Sciatic nerve (tissue), 2 donors: Measurements from ENCODE around the gene RPUSD1. TPM values are rescaled to one million over a fixed set of nuclear protein-coding genes. Genes with fewer than 3 reads are reported as not detected.
"Not testable (repeated sequence)": the region's sequence is repeated elsewhere in the genome, so short reads cannot be mapped to it uniquely, and the experiment has no call there.

Source experiments
- ATAC-seq: fragments of 200-7000 bp; cut with Tn5 transposase; one replicate; pipeline ENCODE4 v1.9.1; 2020; ENCODE audit warnings: mild to moderate bottlenecking, moderate library complexity
- DNase-seq: peaks from one replicate; pipeline ENCODE4 v3.0.0-alpha.2; 2020; ENCODE audit warnings: low spot score
- intact Hi-C: fragments of 100-400 bp; cut with DNase I; formaldehyde crosslinking; loops from one replicate; pipeline ENCODE4 v1.14.2; 2022
- total RNA-seq: library from RNA; stranded (reverse); fragmentation: NEBNext Ultra II Directional; extraction: Animal tissue kit (Norgen Biotek cat#: 25700); gene quantifications from one replicate; pipeline ENCODE4 v1.2.1, GENCODE V29; 2021
- donor health status: DM: no; HTN: no; CAD: no.
- donor health status: DM: no; HTN: no; CAD: no.

Gene RPUSD1
- total RNA-seq, 1 donor from 2014 or later, result 11.4 TPM

DNA sequence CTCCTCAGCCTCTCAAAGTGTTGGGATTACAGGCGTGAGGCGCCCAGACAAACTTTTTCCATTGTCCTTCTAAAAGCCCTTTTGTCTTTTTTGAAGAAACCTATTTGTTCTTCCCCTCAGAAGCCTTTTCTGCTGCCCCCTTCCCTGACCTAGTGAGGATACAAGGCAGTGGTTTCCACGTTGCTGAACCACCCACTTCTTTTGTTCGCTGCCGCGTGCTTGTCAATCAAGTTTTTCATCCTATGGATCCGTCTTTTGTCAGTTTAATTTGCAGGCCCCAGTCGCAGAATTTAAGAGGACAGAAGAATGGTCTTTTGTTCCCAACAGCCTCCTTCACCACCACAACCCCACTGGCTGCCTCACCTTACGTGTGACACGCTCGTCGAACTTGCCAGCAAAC, 32.6 kb upstream of the RPUSD1 start:
- no peak for ATAC-seq
- intact Hi-C loops, result no loop called here
- DNase-seq, result no peak

- ATAC-seq, DNase-seq, intact Hi-C loops: not testable (repeated sequence)
Observed at GRCh38 chr16:820044-820408, 31.8 kb upstream of the RPUSD1 start.

DNA sequence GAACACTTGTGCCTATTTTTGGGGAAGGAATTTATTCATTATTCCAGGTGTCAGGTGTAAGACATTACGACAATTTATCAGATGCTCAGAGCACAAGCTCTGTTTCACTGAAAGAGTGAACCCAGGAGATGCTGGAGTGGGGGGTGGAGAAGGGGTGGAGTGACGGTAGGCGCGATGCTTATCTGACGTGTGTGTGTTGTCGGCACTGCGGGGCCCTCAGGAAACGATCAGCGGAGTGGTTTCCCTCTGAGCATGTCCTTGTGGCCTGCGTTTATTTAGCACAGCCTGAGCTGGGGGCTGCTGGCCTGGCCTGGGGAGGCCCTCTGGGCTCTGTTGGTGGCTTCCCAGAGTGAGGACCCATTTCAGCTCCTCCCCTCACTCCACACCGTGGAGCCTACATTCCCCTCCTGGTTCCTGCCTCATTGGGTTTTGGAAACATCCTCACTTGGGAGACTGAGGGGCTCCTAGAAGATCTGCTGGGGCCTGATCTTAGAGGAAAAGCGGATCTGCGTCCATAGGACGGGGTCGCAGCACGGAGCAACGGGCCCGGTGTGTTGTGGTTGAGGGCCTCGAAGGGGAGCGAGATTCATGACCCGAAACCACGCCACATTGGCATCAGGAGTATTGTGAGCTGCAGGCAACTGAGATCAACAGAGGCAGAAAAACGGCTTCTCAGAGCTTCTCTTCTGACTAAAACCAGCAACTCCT, 31.3 kb upstream of the RPUSD1 start:
- no peak for DNase-seq
- no peak for ATAC-seq
- intact Hi-C loops, result no loop called here

DNA sequence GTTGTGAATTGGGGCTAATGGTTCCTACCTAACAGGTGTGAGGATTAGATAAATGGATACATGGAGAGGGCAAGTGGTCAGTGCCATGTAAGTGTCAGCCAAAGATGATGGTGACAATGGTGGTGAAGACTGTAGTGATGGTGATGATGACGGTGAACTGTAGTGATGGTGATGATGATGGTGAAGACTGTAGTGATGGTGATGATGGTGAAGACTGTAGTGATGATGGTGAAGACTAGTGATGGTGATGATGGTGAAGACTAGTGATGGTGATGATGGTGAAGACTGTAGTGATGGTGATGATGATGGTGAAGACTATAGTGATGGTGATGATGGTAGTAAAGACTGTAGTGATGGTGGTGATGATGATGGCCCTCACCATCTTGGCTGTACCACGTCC, 30.4 kb upstream of the RPUSD1 start:
- ATAC-seq, result no peak

GRCh38 chr16:818132-818531, 30.0 kb upstream of the RPUSD1 start:
- ATAC-seq, result no peak
- intact Hi-C loops, result no loop called here

More for the DNA sequence above, 30.4 kb upstream of the RPUSD1 start:
- no peak for DNase-seq
- intact Hi-C loops, result no loop called here

GRCh38 chr16:817001-817906, 29.1 kb upstream of the RPUSD1 start:
- DNase-seq (no peak), ATAC-seq (no peak)
- intact Hi-C loops, result no loop called here

More at GRCh38 chr16:818132-818531, 30.0 kb upstream of the RPUSD1 start:
- no peak for DNase-seq

DNA sequence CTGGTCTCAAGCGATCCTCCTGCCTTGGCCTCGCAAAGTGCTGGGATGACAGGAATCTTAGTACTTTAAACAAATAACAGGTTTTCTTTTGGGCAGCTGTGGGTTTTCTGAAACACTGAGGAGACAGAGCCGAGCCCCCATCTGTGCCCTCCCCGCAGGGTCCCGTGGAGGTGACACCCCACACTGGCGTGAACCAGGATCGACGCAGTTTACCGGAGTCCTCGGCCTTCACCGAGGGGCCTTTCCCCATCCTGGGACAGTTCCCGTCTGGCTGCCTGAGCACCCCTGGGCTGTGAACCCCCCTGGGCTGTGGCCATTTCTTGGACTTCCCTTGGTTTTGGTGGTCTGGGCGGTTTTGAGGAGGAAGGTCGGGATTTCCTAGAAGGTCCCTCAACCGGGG, 27.7 kb upstream of the RPUSD1 start:
- no peak for ATAC-seq
- no peak for DNase-seq
- intact Hi-C loops, result loop anchor here (1.0 kb wide), 1 partner anchor 99 kb away; no protein-coding TSS in a partner anchor

DNA sequence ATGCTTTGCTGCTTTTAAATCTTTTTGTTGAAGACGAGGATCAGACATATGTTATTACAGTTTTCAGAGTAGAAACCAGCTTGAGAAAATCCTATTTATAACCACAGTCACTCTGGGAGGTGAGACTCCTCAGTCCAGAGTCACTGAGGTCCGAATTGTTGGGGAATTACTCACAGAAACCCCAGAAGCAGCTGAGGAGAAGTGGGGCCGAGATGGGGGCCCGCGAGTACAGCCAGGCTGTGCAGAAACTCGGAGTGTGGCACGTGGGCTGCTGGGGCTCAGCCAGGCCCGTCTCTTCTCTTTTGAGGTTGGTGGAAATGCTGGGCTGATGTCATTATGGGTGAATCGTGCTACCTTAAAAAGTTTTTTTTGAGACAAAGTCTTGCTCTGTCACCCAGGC, 26.8 kb upstream of the RPUSD1 start:
- DNase-seq, result no peak
- no peak for ATAC-seq
- intact Hi-C loops, result loop anchor here (1.0 to 5.0 kb wide), 2 partner anchors 100 to 242 kb away; no protein-coding TSS in a partner anchor

DNA sequence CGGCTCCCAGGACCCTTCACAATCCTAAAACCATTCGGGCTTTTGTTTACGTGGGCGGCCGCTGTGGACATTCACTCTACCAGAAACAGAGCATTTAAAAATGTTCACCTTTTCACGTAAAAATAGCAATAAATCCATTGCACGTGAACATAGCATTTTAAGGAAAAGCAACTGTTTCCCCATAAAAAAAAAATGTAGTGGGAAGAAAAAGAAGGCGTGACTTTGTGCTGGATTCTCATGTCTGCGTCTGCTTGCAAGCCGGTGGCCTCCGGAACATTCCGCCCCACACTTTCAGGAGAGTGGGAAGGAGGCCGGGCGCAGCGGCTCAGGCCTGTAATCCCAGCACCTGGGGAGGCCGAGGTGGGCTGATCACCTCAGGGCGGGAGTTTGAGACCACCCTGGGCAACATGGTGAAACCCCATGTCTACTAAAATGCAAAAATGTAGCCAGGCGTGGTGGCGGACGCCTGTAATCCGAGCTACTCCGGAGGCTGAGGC, 25.8 kb upstream of the RPUSD1 start:
- no peak for ATAC-seq
- intact Hi-C loops, result loop anchor here (5.0 kb wide), 1 partner anchor 243 kb away; no protein-coding TSS in a partner anchor
- no peak for DNase-seq

DNA sequence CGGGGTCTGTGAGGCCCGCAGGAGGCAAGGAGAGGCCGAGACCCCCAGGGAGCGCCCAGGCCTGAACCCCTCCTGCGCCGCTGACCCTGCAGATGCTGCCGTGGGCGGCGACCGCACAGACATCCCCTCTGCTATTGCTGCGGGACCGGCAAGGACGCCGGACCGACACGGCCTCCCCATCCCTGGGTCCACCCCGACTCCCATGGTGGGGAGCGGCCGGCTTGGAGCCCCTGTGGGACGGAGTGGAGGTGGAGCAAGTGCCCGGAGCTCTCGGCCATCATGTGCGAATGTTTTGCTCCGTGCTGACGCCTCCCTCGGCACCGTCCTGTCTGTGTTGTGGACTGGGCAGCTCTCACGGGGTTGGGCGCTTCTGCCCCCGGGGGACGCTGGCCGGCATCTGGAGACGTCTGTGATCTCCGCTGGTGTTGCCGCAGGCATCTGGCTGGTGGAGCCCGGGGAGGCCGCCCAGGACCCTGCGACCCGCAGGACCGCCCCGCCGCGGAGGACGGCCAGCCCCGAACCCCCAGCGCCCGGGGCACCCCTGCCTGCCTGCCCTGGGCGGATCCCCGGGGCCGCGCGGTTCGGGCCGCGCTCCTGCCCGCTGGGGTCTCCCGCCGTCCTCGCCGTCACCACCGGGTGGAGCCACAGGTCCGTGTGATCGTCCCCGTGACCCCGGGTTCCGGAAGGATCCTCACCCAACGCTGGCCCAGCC, 25.2 kb upstream of the RPUSD1 start:
- ATAC-seq (peak; percentile 84), DNase-seq (peak; percentile 78)
- intact Hi-C loops, result loop anchor here (5.0 kb wide), 1 partner anchor 244 kb away; no protein-coding TSS in a partner anchor

- DNase-seq, result no peak
- intact Hi-C loops, result no loop called here
- ATAC-seq, result no peak
Observed at GRCh38 chr16:808085-808386, 19.9 kb upstream of the RPUSD1 start.

DNA sequence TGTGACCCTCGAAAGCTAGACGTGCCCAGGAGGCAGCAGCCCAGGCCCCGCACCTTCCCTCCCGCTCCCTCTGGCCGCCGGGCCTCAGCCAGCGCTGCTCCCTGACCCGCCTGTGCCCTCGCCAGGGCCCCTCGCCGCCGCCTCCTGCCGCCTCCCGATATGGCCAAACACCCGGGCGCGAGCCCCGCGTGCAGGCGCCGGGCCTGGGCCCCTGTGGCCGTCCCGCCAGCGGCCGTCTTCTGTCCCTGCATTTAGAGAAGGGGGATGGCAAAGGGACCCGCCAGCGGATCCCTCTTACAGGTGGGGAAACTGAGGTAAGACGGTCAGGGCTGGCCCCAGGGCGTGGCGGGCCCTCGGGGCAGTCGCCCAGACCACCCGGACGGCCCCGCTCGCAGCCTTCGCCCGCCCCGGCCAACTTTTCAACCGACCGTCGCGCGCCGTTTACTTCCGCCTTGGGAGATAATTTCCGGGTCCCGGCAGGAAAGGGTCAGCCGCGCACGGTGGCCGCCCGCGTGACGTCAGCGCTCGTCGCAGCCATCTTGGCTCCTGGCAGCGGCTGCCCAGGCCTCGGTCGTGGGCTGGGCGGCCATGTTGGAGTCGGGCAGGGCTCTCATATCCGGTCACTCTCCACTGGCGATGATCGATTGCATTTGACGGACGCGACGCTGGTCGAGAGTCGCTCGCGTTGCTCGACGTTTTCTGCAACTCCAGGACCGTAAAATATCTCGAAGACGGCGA, 19.3 kb upstream of the RPUSD1 start:
- intact Hi-C loops, result no loop called here
- ATAC-seq, result peak; percentile 99
- DNase-seq, result peak; percentile 97

- DNase-seq (no peak), ATAC-seq (no peak)
- intact Hi-C loops, result no loop called here
Observed at GRCh38 chr16:805474-805873, 17.3 kb upstream of the RPUSD1 start.

GRCh38 chr16:804193-805048, 16.2 kb upstream of the RPUSD1 start:
- ATAC-seq (no peak), DNase-seq (no peak)
- intact Hi-C loops, result loop anchor here (5.0 kb wide), 1 partner anchor 963 kb away; no protein-coding TSS in a partner anchor

GRCh38 chr16:803754-804080, 15.5 kb upstream of the RPUSD1 start:
- intact Hi-C loops, result loop anchor here (5.0 kb wide), 1 partner anchor 964 kb away; no protein-coding TSS in a partner anchor
- DNase-seq, result no peak
- no peak for ATAC-seq

DNA sequence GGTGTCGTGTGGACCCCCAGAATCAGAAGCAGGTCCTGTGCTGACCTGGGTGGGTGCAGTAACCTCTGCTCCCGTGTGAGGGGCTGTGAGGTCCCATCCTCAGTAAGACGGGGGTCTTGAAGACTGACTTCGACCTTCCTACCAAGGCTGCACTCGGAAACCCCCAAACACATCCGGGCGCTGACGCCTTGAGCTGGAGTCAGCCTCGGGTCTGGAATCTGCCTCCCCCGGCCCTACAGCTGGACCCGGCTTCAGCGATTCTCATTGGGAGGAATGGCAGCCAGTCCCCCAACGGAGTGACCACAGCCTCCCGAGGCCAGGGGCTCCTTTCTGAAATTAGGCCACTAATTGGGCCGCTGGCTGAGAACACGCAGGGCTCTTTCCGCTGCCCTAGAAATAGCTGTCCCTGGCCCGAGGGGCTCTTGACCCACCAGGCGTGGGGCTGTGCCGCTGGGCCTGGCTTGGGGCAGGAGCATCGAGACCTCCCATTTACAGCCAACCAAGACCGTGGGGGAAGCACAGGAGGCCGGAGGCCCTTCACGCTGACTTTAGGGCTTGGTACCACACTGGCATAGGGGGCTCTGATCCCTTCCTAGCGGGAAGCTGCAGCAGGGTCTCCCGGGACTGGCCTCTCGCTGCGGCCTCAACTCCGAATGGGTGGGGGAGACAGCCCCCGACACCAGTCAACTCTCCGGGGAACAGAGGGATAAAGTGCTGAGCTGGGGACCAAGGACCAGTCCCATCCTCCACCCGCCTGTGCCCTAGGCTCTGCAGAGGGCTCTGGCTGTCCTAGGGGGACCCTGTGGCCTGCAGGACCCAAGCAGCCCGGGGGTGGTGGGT, 15.0 kb upstream of the RPUSD1 start:
- DNase-seq (no peak), ATAC-seq (no peak)
- intact Hi-C loops, result loop anchor here (5.0 kb wide), 1 partner anchor 964 kb away; no protein-coding TSS in a partner anchor

- no peak for DNase-seq
- intact Hi-C loops, result loop anchor here (5.0 kb wide), 1 partner anchor 965 kb away; no protein-coding TSS in a partner anchor
- no peak for ATAC-seq
Observed at GRCh38 chr16:802461-802860, 14.3 kb upstream of the RPUSD1 start.
